ENCODE measurements around the gene C9orf57. TPM values are rescaled to one million over a fixed set of nuclear protein-coding genes. Genes with fewer than 3 reads are reported as not detected.

The C9orf57 gene
- total RNA-seq, 1 experiment from 2014 or later, result not detected

DNA sequence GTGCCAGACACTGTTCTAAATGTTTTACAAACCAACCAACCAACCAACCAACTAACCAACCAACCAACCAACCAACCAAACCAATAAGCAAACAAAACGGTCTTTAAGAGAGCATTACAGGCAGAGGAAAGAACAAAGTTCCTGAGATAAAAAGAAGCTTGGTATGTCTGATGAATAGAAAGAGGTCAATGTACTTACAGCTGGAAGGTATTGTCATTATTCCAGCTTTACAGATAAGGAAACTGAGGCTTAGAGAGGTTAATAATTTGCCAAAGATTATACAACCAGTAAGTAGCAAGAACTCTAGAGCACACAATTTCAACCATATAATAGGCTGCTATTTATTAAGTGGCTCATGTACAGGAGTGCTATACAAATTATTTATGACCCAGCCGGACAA, 29.6 kb downstream of the C9orf57 start:
- no peaks in the 10 kb centered on the region for H4K20me1 ChIP-seq (ENCODE audit: insufficient read depth)
- TF ChIP-seq, protein P1, sequence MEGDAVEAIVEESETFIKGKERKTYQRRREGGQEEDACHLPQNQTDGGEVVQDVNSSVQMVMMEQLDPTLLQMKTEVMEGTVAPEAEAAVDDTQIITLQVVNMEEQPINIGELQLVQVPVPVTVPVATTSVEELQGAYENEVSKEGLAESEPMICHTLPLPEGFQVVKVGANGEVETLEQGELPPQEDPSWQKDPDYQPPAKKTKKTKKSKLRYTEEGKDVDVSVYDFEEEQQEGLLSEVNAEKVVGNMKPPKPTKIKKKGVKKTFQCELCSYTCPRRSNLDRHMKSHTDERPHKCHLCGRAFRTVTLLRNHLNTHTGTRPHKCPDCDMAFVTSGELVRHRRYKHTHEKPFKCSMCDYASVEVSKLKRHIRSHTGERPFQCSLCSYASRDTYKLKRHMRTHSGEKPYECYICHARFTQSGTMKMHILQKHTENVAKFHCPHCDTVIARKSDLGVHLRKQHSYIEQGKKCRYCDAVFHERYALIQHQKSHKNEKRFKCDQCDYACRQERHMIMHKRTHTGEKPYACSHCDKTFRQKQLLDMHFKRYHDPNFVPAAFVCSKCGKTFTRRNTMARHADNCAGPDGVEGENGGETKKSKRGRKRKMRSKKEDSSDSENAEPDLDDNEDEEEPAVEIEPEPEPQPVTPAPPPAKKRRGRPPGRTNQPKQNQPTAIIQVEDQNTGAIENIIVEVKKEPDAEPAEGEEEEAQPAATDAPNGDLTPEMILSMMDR (conservative IDR thresholded peaks at IDR 0.05), result no peak
- TF ChIP-seq EZH2 (IDR thresholded peaks at IDR 0.05; ENCODE audit: low read depth), result no peak
- H3K27me3 ChIP-seq (ENCODE audit: insufficient read depth, low read depth), result no peaks in the 10 kb centered on the region
- H3K79me2 ChIP-seq (ENCODE audit: low read depth), result no peaks in the 10 kb centered on the region
- H3F3A ChIP-seq (ENCODE audit: insufficient read depth, low read depth), result no peaks in the 10 kb centered on the region
- no peak overlapping the region for H3K4me3 ChIP-seq
- BruUV-seq (replicated peaks), result no TSS peak
- intact Hi-C loops (cut with micrococcal nuclease; ENCODE audit: unreplicated experiment), result loop anchor here (10.0 kb wide), 1 partner anchor 1044 kb away; no protein-coding TSS in a partner anchor
- CTCF ChIA-PET, result no interaction called here
- H2AFZ ChIP-seq, result no peak overlapping the region
- POLR2A ChIA-PET (ENCODE audit: unreplicated experiment), result no interaction called here
- no peak overlapping the region for H3K27ac ChIP-seq
- H3K4me1 ChIP-seq (replicated peaks; ENCODE audit: insufficient read depth), result no peaks in the 10 kb centered on the region
- no peaks in the 10 kb centered on the region for H3K9me2 ChIP-seq (ENCODE audit: insufficient read depth)
- H3K4me2 ChIP-seq, result no peak overlapping the region
- DNase-seq, result no peak
- no peaks in the 10 kb centered on the region for H3K9me3 ChIP-seq (ENCODE audit: insufficient read depth, low read depth)
- no peaks in the 10 kb centered on the region for H3K36me3 ChIP-seq (ENCODE audit: low read depth)

DNA sequence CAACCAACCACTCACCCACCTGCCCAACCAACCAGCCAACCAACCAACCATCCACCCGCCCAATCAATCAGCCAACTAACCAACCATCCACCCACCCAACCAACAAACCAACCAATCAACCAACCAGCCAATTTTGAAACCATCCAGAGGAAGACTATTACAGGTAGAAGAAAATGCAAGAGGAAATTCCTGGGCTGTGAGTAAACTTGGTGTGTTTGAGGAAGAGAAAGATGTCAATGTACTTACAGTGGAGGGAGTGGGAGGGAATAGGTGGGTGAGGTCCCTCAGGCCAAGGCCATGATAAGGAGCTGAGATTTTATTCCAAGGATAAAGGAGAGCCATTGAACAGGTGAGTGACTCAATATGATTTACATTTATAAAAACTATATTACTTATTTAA, 30.4 kb downstream of the C9orf57 start:
- no peaks in the 10 kb centered on the region for H3K4me1 ChIP-seq (replicated peaks; ENCODE audit: insufficient read depth)
- H4K20me1 ChIP-seq (ENCODE audit: insufficient read depth), result no peaks in the 10 kb centered on the region
- H3K9me2 ChIP-seq (ENCODE audit: insufficient read depth), result no peaks in the 10 kb centered on the region
- no peak overlapping the region for H3K27ac ChIP-seq
- H3K79me2 ChIP-seq (ENCODE audit: low read depth), result no peaks in the 10 kb centered on the region
- H3K9me3 ChIP-seq (ENCODE audit: insufficient read depth, low read depth), result no peaks in the 10 kb centered on the region
- DNase-seq, result no peak
- TF ChIP-seq EZH2 (IDR thresholded peaks at IDR 0.05; ENCODE audit: low read depth), result no peak
- TF ChIP-seq, protein P1 (conservative IDR thresholded peaks at IDR 0.05), result no peak
- intact Hi-C loops (cut with micrococcal nuclease; ENCODE audit: unreplicated experiment), result loop anchor here (10.0 kb wide), 1 partner anchor 1045 kb away; no protein-coding TSS in a partner anchor
- no peaks in the 10 kb centered on the region for H3F3A ChIP-seq (ENCODE audit: insufficient read depth, low read depth)
- H2AFZ ChIP-seq, result no peak overlapping the region
- H3K27me3 ChIP-seq (ENCODE audit: insufficient read depth, low read depth), result no peaks in the 10 kb centered on the region
- ChIA-PET CTCF (no interaction called here), POLR2A (ENCODE audit: unreplicated experiment) (no interaction called here)
- H3K4me2 ChIP-seq, result no peak overlapping the region
- no peak overlapping the region for H3K4me3 ChIP-seq
- BruUV-seq (replicated peaks), result no TSS peak
- no peaks in the 10 kb centered on the region for H3K36me3 ChIP-seq (ENCODE audit: low read depth)

DNA sequence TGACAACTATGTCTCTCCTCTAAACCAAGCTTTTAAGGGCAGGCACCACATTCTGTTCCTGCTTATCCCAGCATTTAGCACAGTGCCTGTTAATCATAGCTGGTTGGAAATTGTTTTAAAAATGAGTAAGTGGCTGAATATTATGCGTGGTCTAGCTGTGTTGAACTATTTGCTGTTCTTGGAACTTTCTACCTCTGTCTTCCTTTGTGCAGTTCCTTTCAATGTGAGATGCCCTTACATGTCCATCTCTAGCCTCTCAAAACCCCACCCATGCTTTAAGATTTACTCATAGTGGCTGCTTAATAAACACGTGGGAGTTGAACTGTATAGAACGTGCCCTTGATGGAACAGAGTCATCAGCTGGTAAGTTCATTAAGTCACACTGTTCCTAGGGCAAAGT, 34.5 kb downstream of the C9orf57 start:
- H3F3A ChIP-seq (ENCODE audit: insufficient read depth, low read depth), result no peaks in the 10 kb centered on the region
- no peaks in the 10 kb centered on the region for H3K9me3 ChIP-seq (ENCODE audit: insufficient read depth, low read depth)
- H3K4me2 ChIP-seq, result no peak overlapping the region
- intact Hi-C loops (cut with micrococcal nuclease; ENCODE audit: unreplicated experiment), result loop anchor here (1.0 kb wide), 2 partner anchors 220 to 741 kb away; no protein-coding TSS in a partner anchor
- CTCF ChIA-PET, result interaction anchor here (0.9 kb wide), 1 partner anchor 13 kb away, joined by 3 read pairs; no protein-coding TSS in a partner anchor
- H3K27me3 ChIP-seq (ENCODE audit: insufficient read depth, low read depth), result no peaks in the 10 kb centered on the region
- no peaks in the 10 kb centered on the region for H3K9me2 ChIP-seq (ENCODE audit: insufficient read depth)
- H3K4me3 ChIP-seq, result no peak overlapping the region
- H3K36me3 ChIP-seq (ENCODE audit: low read depth), result no peaks in the 10 kb centered on the region
- no peak for DNase-seq
- H3K4me1 ChIP-seq (replicated peaks; ENCODE audit: insufficient read depth), result no peaks in the 10 kb centered on the region
- no peak overlapping the region for H3K27ac ChIP-seq
- TF ChIP-seq, protein P1 (conservative IDR thresholded peaks at IDR 0.05), result no peak
- TF ChIP-seq EZH2 (IDR thresholded peaks at IDR 0.05; ENCODE audit: low read depth), result no peak
- POLR2A ChIA-PET (ENCODE audit: unreplicated experiment), result no interaction called here
- H2AFZ ChIP-seq, result no peak overlapping the region
- BruUV-seq (replicated peaks), result no TSS peak
- no peaks in the 10 kb centered on the region for H4K20me1 ChIP-seq (ENCODE audit: insufficient read depth)
- H3K79me2 ChIP-seq (ENCODE audit: low read depth), result no peaks in the 10 kb centered on the region
